B cell (primary cell): Measurements from ENCODE around the gene PPFIA1.

Experiments
- CTCF ChIP-seq: fragments of 200-600 bp; IDR thresholded peaks from one replicate; pipeline ENCODE4 v1.8.0; 2022; ENCODE audit warnings: antibody characterized with exemption, mild to moderate bottlenecking
- EZH2 ChIP-seq: IDR thresholded peaks from 2 replicates; pipeline ENCODE4 v1.6.1; 2012; ENCODE audit warnings: borderline replicate concordance, low read depth, mild to moderate bottlenecking, moderate library complexity, low read length; ENCODE audit not compliant: insufficient read depth, poor library complexity, severe bottlenecking

GRCh38 chr11:70251659-70252321 lies 18.7 kb upstream of the PPFIA1 start:
- no peak for TF ChIP-seq CTCF
- no peak for TF ChIP-seq EZH2
